ENCODE data around the gene ST6GALNAC2. TPM values are rescaled to one million over a fixed set of nuclear protein-coding genes. Genes with fewer than 3 reads are reported as not detected.
"Not testable (repeated sequence)": the region's sequence is repeated elsewhere in the genome, so short reads cannot be mapped to it uniquely, and the experiment has no call there.

ST6GALNAC2 gene
- total RNA-seq, 4 donors from 2014 or later, result 71.1 to 94.3 (median 80.3) TPM

- peaks cover 58% of the 10 kb centered on the region for H3K4me1 ChIP-seq
- DNase-seq (ENCODE audit: low spot score in 2 of 2), result no peak
- WGBS, result 39% methylated on average over 6 of the region's 6 CpGs
These were observed 24.8 kb downstream of the ST6GALNAC2 start for GRCh38 chr17:76560877-76561221.

DNA sequence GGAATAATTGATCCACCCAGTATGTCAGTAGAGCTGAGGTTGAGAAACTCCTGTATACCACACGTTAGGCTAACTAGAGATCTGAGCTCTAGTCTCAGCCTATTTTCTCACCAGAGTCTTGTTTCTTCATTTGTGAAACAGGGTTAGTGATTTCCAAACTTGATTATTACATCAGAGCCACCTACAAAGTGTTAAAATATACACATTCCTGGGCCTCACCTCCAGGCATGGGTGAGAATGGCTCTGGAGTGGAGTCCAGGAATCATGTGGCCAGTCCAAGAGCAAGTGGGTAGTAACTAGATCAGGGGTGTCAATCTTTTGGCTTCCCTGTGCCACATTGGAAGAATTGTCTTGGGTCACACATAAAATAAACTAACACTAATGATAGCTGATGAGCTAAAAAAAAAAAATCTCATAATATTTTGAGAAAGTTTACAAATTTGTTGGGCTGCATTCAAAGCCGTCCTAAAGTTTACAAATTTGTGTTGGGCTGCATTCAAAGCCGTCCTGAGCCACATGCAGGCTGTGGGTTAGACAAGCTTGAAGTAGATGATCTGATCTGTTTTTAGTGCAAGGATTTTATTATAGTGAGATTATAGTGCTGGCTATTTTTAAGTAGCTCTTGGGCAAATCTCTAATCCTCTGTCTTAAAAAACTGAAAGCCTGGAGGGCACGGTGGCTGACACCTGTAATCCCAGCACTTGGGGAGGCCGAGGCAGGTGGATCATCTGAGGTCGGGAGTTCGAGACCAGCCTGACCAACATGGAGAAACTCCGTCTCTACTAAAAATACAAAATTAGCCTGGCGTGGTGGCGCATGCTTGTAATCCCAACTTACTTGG, 25.4 kb downstream of the ST6GALNAC2 start:
- TF ChIP-seq, protein P1, sequence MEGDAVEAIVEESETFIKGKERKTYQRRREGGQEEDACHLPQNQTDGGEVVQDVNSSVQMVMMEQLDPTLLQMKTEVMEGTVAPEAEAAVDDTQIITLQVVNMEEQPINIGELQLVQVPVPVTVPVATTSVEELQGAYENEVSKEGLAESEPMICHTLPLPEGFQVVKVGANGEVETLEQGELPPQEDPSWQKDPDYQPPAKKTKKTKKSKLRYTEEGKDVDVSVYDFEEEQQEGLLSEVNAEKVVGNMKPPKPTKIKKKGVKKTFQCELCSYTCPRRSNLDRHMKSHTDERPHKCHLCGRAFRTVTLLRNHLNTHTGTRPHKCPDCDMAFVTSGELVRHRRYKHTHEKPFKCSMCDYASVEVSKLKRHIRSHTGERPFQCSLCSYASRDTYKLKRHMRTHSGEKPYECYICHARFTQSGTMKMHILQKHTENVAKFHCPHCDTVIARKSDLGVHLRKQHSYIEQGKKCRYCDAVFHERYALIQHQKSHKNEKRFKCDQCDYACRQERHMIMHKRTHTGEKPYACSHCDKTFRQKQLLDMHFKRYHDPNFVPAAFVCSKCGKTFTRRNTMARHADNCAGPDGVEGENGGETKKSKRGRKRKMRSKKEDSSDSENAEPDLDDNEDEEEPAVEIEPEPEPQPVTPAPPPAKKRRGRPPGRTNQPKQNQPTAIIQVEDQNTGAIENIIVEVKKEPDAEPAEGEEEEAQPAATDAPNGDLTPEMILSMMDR (IDR thresholded peaks at IDR 0.05), result no peak
- TF ChIP-seq POLR2AphosphoS5 (IDR thresholded peaks at IDR 0.05) (no peak), POLR2A (IDR thresholded peaks at IDR 0.05) (no peak), EP300 (IDR thresholded peaks at IDR 0.05) (no peak)
- WGBS, result 75% methylated on average over 10 of the region's 10 CpGs
- no peak for DNase-seq (ENCODE audit: low spot score in 2 of 2)
- H3K27ac ChIP-seq, result peak overlapping the region; percentile 5
- H3K27me3 ChIP-seq, result no peaks in the 10 kb centered on the region
- H3K4me3 ChIP-seq, result peak overlapping the region; percentile 11
- no peaks in the 10 kb centered on the region for H3K9me3 ChIP-seq
- H3K36me3 ChIP-seq, result peaks cover 20% of the 10 kb centered on the region
- H3K4me1 ChIP-seq, result peaks cover 63% of the 10 kb centered on the region

More at GRCh38 chr17:76560877-76561221, 24.8 kb downstream of the ST6GALNAC2 start:
- H3K9me3 ChIP-seq, result no peaks in the 10 kb centered on the region
- no peak for TF ChIP-seq EP300 (IDR thresholded peaks at IDR 0.05)
- TF ChIP-seq POLR2A (IDR thresholded peaks at IDR 0.05), result no peak
- TF ChIP-seq, protein P1 (IDR thresholded peaks at IDR 0.05), result no peak
- no peak for TF ChIP-seq POLR2AphosphoS5 (IDR thresholded peaks at IDR 0.05)
- peak overlapping the region; percentile 5 for H3K27ac ChIP-seq
- peaks cover 26% of the 10 kb centered on the region for H3K36me3 ChIP-seq
- H3K4me3 ChIP-seq, result peak overlapping the region; percentile 11
- H3K27me3 ChIP-seq, result no peaks in the 10 kb centered on the region

DNA sequence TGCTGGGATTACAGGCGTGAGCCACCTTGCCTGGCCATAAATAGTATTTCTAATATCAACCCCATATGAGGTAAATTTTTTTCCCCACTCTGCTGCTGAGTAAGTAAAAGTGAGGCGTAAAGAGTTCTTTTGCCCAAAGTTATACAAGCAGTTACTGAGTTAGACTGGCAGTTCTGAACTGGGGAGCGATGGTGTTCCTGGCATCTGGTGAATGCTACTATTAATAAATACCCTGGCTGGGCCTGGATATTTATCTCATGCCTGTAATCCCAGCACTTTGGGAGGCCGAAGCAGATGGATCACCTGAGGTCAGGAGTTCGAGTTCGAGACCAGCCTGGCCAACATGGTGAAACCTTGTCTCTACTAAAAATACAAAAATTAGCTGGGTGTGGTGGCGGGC, 26.2 kb downstream of the ST6GALNAC2 start:
- not testable (repeated sequence) for H3K27ac ChIP-seq; H3K9me3 ChIP-seq; H3K27me3 ChIP-seq; DNase-seq (ENCODE audit: low spot score in 2 of 2)
- 72% methylated on average over 7 of the region's 7 CpGs for WGBS
- H3K36me3 ChIP-seq, result peaks cover 14% of the 10 kb centered on the region
- H3K4me1 ChIP-seq, result peaks cover 64% of the 10 kb centered on the region
- peak overlapping the region; percentile 70 for H3K4me3 ChIP-seq

DNA sequence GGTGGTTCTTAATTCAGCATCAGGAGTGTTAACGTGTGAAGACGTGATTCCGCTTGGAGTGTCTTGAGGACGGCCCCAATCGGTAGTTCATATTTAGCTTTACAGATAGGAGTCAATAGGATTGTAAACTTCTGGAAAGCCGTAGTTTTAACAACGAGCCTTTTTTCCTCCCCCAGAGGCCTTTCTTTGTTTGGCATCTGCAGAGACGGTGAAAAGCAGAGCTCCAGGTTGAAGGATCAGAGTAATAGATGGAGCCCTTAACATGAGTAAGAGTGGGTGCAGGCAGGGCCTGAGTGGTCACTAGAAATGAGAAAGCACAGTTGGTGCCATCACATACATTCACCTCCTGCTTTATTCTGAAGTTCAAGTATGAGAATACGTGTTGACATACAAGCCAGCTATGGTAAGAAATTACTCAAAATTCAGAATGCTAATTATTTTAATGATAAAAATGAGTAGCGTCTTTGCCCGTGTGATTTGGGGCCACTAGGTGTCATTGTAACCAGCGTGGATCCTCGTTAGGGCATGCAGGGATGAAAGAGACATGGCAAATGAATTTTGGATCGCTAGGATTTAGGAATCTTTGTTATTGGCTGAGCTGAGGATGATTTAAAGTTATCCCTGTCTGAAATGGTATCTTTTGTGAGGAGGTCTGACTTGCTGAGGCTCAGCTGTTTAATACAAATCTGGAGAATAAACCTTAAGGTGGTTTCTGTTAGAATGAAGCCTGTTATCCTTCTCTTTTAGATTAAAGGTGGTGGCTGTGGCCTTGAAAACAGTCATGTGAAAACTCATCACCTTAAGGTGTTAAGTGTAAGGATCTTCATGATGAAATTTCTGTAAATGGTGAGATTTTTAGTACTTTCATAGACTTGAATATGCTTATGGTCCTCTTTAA, 27.2 kb downstream of the ST6GALNAC2 start:
- no peak for DNase-seq (ENCODE audit: low spot score in 2 of 2)
- WGBS, result 2% methylated on average over 14 of the region's 14 CpGs
- TF ChIP-seq POLR2AphosphoS5 (IDR thresholded peaks at IDR 0.05) (no peak), EP300 (IDR thresholded peaks at IDR 0.05) (no peak), POLR2A (IDR thresholded peaks at IDR 0.05) (no peak)
- TF ChIP-seq, protein P1 (IDR thresholded peaks at IDR 0.05), result no peak
- Histone ChIP-seq H3K9me3 (no peaks in the 10 kb centered on the region), H3K4me1 (peaks cover 68% of the 10 kb centered on the region), H3K36me3 (peaks cover 12% of the 10 kb centered on the region), H3K4me3 (peak overlapping the region; percentile 70), H3K27me3 (no peaks in the 10 kb centered on the region), H3K27ac (peak overlapping the region; percentile 94)

GRCh38 chr17:76557368-76558197, 28.1 kb downstream of the ST6GALNAC2 start:
- DNase-seq (ENCODE audit: low spot score in 2 of 2), result peak; percentile 96 to 98
- Histone ChIP-seq H3K36me3 (peaks cover 10% of the 10 kb centered on the region), H3K4me3 (peak overlapping the region; percentile 70), H3K27ac (peak overlapping the region; percentile 94), H3K9me3 (no peaks in the 10 kb centered on the region), H3K4me1 (peaks cover 63% of the 10 kb centered on the region), H3K27me3 (no peaks in the 10 kb centered on the region)
- no peak for TF ChIP-seq EP300 (IDR thresholded peaks at IDR 0.05)
- peak; percentile 52 to 71 (median 64) for TF ChIP-seq POLR2AphosphoS5 (IDR thresholded peaks at IDR 0.05)
- TF ChIP-seq, protein P1 (IDR thresholded peaks at IDR 0.05), result peak; percentile 56 to 67
- TF ChIP-seq POLR2A (IDR thresholded peaks at IDR 0.05), result peak in 1 of 2 donors; percentile 83
- WGBS, result under 1% methylated on average over 44 of the region's 55 CpGs
